Thyroid gland (tissue), 4 donors: ENCODE measurements around the gene JMJD6. TPM values are rescaled to one million over a fixed set of nuclear protein-coding genes. Genes with fewer than 3 reads are reported as not detected.
A peak's percentile ranks its signal among the peaks of the same experiment; 100 is the strongest.
"Not testable (repeated sequence)": the region's sequence is repeated elsewhere in the genome, so short reads cannot be mapped to it uniquely, and the experiment has no call there.

Experiments used
- DNase-seq, 2 donors: peaks; one replicate each; pipeline ENCODE4 v3.0.0-alpha.2; 2019
- H3K27ac ChIP-seq, 3 donors: fragments of 200-600 bp; sonication (generic); 1 replicate in 2 of 3; 2 replicates in 1 of 3; pipeline ENCODE4 v1.5.1; 2016 to 2019; ENCODE audit warnings: mild to moderate bottlenecking in 1 of 3, moderate library complexity in 1 of 3
- H3K27me3 ChIP-seq: fragments of 200-600 bp; sonication (generic); one replicate; pipeline ENCODE4 v1.5.1; 2019
- H3K36me3 ChIP-seq, 2 donors: fragments of 200-600 bp; sonication (generic); one replicate each; pipeline ENCODE4 v1.5.1; 2016 to 2019
- H3K4me1 ChIP-seq, 2 donors: fragments of 200-600 bp; sonication (generic); one replicate each; pipeline ENCODE4 v1.5.1; 2017 to 2019
- H3K4me3 ChIP-seq, 3 donors: fragments of 200-600 bp; sonication (generic); replicated peaks in 1 of 3; 1 replicate in 2 of 3; 2 replicates in 1 of 3; pipeline ENCODE4 v1.5.1; 2016; ENCODE audit warnings: mild to moderate bottlenecking in 1 of 3
- H3K9me3 ChIP-seq: fragments of 200-600 bp; sonication (generic); one replicate; pipeline ENCODE4 v1.5.1; 2017
- CTCF ChIP-seq, 6 experiments: fragments of 200-600 bp in 3 of 6; fragments of 450-650 bp in 3 of 6; sonication (generic) in 3 of 6; IDR thresholded peaks; one replicate each; pipeline ENCODE4 v1.5.1; 2016 to 2019; ENCODE audit warnings: antibody characterized with exemption in 6 of 6, mild to moderate bottlenecking in 2 of 6, inconsistent platforms in 1 of 6, moderate library complexity in 1 of 6
- POLR2A ChIP-seq, 2 donors: fragments of 450-650 bp; IDR thresholded peaks; one replicate each; pipeline ENCODE4 v1.6.1; 2017; ENCODE audit warnings: antibody characterized with exemption in 2 of 2, mild to moderate bottlenecking in 2 of 2, moderate library complexity in 1 of 2
- WGBS, 2 donors: methylation state at CpG; one replicate each; pipeline ENCODE4 v1.1.5; 2017; 5-methylcytosine and 5-hydroxymethylcytosine counted together
- intact Hi-C: fragments of 100-400 bp; cut with DNase I; formaldehyde crosslinking; loops from one replicate; pipeline ENCODE4 v1.15.1; 2023
- total RNA-seq, 4 donors: library from RNA; depleted of rRNA; stranded (reverse); fragments of >200 nt; gene quantifications; one replicate each; pipeline ENCODE4 v1.2.3, GENCODE V29; 2016

Gene JMJD6
- total RNA-seq, 4 donors from 2014 or later = 12.2 to 24.2 (median 20.7) TPM

GRCh38 chr17:76727745-76728456 lies 1.5 kb upstream of the JMJD6 start:
- peak; percentile 63 to 66 for DNase-seq
- intact Hi-C loops = no loop called here
- 33 to 34% methylated on average over 18 of the region's 18 CpGs for WGBS, 2 donors
- H3K9me3 ChIP-seq = no peaks in the 10 kb centered on the region
- peak overlapping the region in 2 of 3 donors; percentile 68 to 86 for H3K4me3 ChIP-seq
- peaks cover 20 to 24% of the 10 kb centered on the region in 2 donors for H3K36me3 ChIP-seq
- peak overlapping the region; percentile 94 to 100 (median 100) for H3K27ac ChIP-seq
- TF ChIP-seq CTCF (IDR thresholded peaks at IDR 0.05) (no peak), POLR2A (IDR thresholded peaks at IDR 0.05) (peak in 1 of 2 donors; percentile 30)
- H3K27me3 ChIP-seq = no peaks in the 10 kb centered on the region
- peaks cover 17 to 55% of the 10 kb centered on the region in 2 donors for H3K4me1 ChIP-seq

GRCh38 chr17:76726776-76727718 lies 641 bp upstream of the JMJD6 start, which contains the start of gene METTL23:
Gene METTL23 (plus strand): TSS chr17:76726839. CDS start chr17:76729711, 2,872 bp downstream.
- no peaks in the 10 kb centered on the region for H3K9me3 ChIP-seq
- peak; percentile 85 to 87 for DNase-seq
- WGBS, 2 donors = 2 to 5% methylated on average over 8 to 31 of the region's 71 CpGs
- no peaks in the 10 kb centered on the region for H3K27me3 ChIP-seq
- TF ChIP-seq CTCF (IDR thresholded peaks at IDR 0.05) = peak in 5 of 6 experiments; percentile 61 to 80 (median 68)
- peak; percentile 62 to 75 for TF ChIP-seq POLR2A (IDR thresholded peaks at IDR 0.05)
- peak within 1 kb of the TSS; percentile 94 to 100 (median 100) for H3K27ac ChIP-seq
- peaks cover 17 to 47% of the 10 kb centered on the region in 2 donors for H3K4me1 ChIP-seq
- intact Hi-C loops = no loop called here
- peaks cover 23 to 29% of the 10 kb centered on the region in 2 donors for H3K36me3 ChIP-seq
- peak within 1 kb of the TSS; percentile 68 to 96 (median 86) for H3K4me3 ChIP-seq

GRCh38 chr17:76725580-76726230 lies 701 bp downstream of the JMJD6 start:
- Histone ChIP-seq H3K27ac (peak overlapping the region; percentile 90 to 100 (median 100)), H3K27me3 (no peaks in the 10 kb centered on the region), H3K4me1 (peaks cover 17 to 44% of the 10 kb centered on the region in 2 donors), H3K4me3 (peak overlapping the region; percentile 61 to 86 (median 68)), H3K36me3 (peaks cover 36 to 42% of the 10 kb centered on the region in 2 donors), H3K9me3 (no peaks in the 10 kb centered on the region)
- WGBS, 2 donors = 12 to 15% methylated on average over 21 to 23 of the region's 38 CpGs
- DNase-seq = peak; percentile 75 to 78
- intact Hi-C loops = no loop called here
- TF ChIP-seq POLR2A (IDR thresholded peaks at IDR 0.05) (no peak), CTCF (IDR thresholded peaks at IDR 0.05) (no peak)

- TF ChIP-seq POLR2A (IDR thresholded peaks at IDR 0.05) = no peak
- TF ChIP-seq CTCF (IDR thresholded peaks at IDR 0.05) = no peak
- Histone ChIP-seq H3K4me1 (peaks cover 13 to 31% of the 10 kb centered on the region in 2 donors), H3K4me3 (no peak overlapping the region), H3K36me3 (peaks cover 55 to 56% of the 10 kb centered on the region in 2 donors), H3K27ac (no peak overlapping the region), H3K27me3 (no peaks in the 10 kb centered on the region), H3K9me3 (no peaks in the 10 kb centered on the region)
- no peak for DNase-seq
- WGBS, 2 donors = 94 to 96% methylated on average over 9 of the region's 9 CpGs
- intact Hi-C loops = no loop called here
Observed at GRCh38 chr17:76723812-76724211, 2.6 kb downstream of the JMJD6 start.

GRCh38 chr17:76722977-76723376 lies 3.4 kb downstream of the JMJD6 start:
- peaks cover 11 to 23% of the 10 kb centered on the region in 2 donors for H3K4me1 ChIP-seq
- H3K9me3 ChIP-seq, DNase-seq, intact Hi-C loops, H3K27ac ChIP-seq, H3K4me3 ChIP-seq, H3K27me3 ChIP-seq: not testable (repeated sequence)
- WGBS, 2 donors = 95 to 97% methylated on average over 8 of the region's 8 CpGs
- H3K36me3 ChIP-seq = peaks cover 63 to 64% of the 10 kb centered on the region in 2 donors
